Measurements from ENCODE around the gene NGEF. TPM values are rescaled to one million over a fixed set of nuclear protein-coding genes. Genes with fewer than 3 reads are reported as not detected.

Gene NGEF
- total and polyA plus RNA-seq, 3 donors from 2014 or later, result 7.9 to 28.7 (median 15.6) TPM

- intact Hi-C loops (cut with DNase I; ENCODE audit: low total_unique reads), result no loop called here
- Histone ChIP-seq H3K36me3 (ENCODE audit: low read depth, missing control alignments) (no peaks in the 10 kb centered on the region), H3K27ac (no peak overlapping the region), H3K9me3 (no peaks in the 10 kb centered on the region), H3K4me1 (no peaks in the 10 kb centered on the region), H3K4me3 (peak overlapping the region; percentile 43), H3K27me3 (no peaks in the 10 kb centered on the region)
- TF ChIP-seq, protein P1, sequence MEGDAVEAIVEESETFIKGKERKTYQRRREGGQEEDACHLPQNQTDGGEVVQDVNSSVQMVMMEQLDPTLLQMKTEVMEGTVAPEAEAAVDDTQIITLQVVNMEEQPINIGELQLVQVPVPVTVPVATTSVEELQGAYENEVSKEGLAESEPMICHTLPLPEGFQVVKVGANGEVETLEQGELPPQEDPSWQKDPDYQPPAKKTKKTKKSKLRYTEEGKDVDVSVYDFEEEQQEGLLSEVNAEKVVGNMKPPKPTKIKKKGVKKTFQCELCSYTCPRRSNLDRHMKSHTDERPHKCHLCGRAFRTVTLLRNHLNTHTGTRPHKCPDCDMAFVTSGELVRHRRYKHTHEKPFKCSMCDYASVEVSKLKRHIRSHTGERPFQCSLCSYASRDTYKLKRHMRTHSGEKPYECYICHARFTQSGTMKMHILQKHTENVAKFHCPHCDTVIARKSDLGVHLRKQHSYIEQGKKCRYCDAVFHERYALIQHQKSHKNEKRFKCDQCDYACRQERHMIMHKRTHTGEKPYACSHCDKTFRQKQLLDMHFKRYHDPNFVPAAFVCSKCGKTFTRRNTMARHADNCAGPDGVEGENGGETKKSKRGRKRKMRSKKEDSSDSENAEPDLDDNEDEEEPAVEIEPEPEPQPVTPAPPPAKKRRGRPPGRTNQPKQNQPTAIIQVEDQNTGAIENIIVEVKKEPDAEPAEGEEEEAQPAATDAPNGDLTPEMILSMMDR (IDR thresholded peaks at IDR 0.05), result no peak
- no peak for TF ChIP-seq POLR2A (IDR thresholded peaks at IDR 0.05)
- no peak for DNase-seq
- WGBS, 2 donors, result 25 to 42% methylated on average over 5 to 50 of the region's 56 CpGs
These were observed 84.3 kb downstream of the NGEF start for GRCh38 chr2:232928551-232929302.

- 2% methylated on average over 12 of the region's 114 CpGs; no CpG with 5 or more reads in 1 of the 2 donors for WGBS, 2 donors
- DNase-seq, result peak; percentile 31
- no peaks in the 10 kb centered on the region for H3K27me3 ChIP-seq
- peak overlapping the region; percentile 43 for H3K4me3 ChIP-seq
- intact Hi-C loops (cut with DNase I; ENCODE audit: low total_unique reads), result no loop called here
- H3K9me3 ChIP-seq, result no peaks in the 10 kb centered on the region
- H3K4me1 ChIP-seq, result no peaks in the 10 kb centered on the region
- TF ChIP-seq, protein P1 (IDR thresholded peaks at IDR 0.05), result no peak
- no peak for TF ChIP-seq POLR2A (IDR thresholded peaks at IDR 0.05)
- H3K36me3 ChIP-seq (ENCODE audit: low read depth, missing control alignments), result no peaks in the 10 kb centered on the region
- no peak overlapping the region for H3K27ac ChIP-seq
These were observed 85.1 kb downstream of the NGEF start for GRCh38 chr2:232927793-232928550.

DNA sequence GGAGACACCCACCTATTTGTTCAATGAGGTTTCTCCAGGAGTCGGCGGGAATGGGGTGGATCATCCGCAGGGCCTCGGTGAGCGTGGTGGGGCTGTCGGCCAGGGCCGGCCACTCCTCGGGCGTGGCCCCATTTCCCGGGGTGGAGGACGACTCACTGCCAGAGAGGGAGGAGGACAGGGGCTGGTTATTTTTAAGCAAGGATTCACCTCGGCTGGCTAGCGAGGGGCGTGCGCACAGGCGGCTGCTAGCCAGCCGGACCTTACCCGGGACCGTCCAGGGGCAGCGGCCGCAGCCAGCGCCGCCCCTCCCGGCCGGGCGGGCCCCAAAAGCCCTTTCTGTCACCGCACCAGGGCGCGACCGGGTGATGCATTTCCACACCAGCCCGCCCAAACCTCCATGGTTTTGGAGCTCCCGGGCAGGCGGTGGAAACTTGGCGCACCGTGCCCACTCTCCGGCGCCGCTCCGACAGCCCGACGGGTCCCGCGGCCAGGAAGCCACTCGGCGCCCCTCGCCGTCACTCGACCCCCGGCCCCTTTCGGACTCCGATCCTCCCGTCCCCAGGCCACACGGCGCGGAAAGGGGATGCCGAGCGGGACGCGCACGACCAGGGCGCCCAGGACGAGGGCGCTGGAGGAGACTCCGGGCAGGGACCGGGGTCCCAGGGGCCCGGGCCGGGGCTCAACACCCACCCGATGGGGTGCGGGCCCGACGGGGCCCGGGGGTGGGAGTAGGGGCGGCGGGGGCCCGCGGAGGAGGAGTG, 85.8 kb downstream of the NGEF start:
- WGBS, 2 donors, result 0 to 2% methylated on average over 12 to 71 of the region's 76 CpGs
- intact Hi-C loops (cut with DNase I; ENCODE audit: low total_unique reads), result no loop called here
- Histone ChIP-seq H3K9me3 (no peaks in the 10 kb centered on the region), H3K27ac (no peak overlapping the region), H3K4me3 (peak overlapping the region; percentile 35 to 41), H3K4me1 (no peaks in the 10 kb centered on the region), H3K27me3 (no peaks in the 10 kb centered on the region), H3K36me3 (ENCODE audit: low read depth, missing control alignments) (no peaks in the 10 kb centered on the region)
- no peak for DNase-seq
- TF ChIP-seq POLR2A (IDR thresholded peaks at IDR 0.05), result no peak
- TF ChIP-seq, protein P1 (IDR thresholded peaks at IDR 0.05), result no peak

DNA sequence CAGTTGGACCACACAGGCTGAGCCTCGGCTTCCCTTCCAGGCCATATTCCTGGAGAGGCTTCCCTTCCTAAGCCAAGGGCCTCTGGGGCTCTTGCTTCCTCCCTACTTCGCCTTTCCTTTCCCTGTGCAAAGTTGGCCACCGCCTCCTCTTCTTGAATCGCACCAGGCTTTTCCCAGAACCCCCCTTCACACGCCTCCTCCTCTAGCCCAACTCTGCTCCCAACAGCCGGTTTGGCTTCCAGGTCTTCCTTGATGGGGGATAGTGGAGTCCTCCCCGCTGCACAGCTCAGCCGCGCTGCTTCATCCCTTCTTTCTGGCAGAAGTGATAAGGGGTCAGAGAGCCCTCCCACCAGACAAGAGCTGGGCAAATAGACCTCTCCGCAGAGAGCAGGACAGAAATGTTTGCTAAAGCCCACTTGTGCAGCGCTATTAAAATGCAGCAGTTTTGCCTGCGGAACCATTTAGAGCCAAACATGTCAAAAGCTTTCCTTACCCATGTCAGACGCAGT, 86.6 kb downstream of the NGEF start:
- WGBS, 2 donors, result 10 to 23% methylated on average over 11 to 13 of the region's 13 CpGs
- no peak overlapping the region for H3K27ac ChIP-seq
- no peaks in the 10 kb centered on the region for H3K4me1 ChIP-seq
- H3K27me3 ChIP-seq, result no peaks in the 10 kb centered on the region
- intact Hi-C loops (cut with DNase I; ENCODE audit: low total_unique reads), result no loop called here
- TF ChIP-seq POLR2A (IDR thresholded peaks at IDR 0.05), result no peak
- TF ChIP-seq, protein P1 (IDR thresholded peaks at IDR 0.05), result no peak
- no peaks in the 10 kb centered on the region for H3K9me3 ChIP-seq
- no peak for DNase-seq
- no peak overlapping the region for H3K4me3 ChIP-seq
- no peaks in the 10 kb centered on the region for H3K36me3 ChIP-seq (ENCODE audit: low read depth, missing control alignments)
